NCI-H82 treated with DMSO at 0.1 percent for 48 hours (cell line): ENCODE data around the gene SMIM13.

Experiments used
- DNase-seq: peaks from one replicate; lab custom pipeline; 2025; ENCODE audit not compliant: unreplicated experiment; lab: John Stamatoyannopoulos, UW

Gene SMIM13

DNA sequence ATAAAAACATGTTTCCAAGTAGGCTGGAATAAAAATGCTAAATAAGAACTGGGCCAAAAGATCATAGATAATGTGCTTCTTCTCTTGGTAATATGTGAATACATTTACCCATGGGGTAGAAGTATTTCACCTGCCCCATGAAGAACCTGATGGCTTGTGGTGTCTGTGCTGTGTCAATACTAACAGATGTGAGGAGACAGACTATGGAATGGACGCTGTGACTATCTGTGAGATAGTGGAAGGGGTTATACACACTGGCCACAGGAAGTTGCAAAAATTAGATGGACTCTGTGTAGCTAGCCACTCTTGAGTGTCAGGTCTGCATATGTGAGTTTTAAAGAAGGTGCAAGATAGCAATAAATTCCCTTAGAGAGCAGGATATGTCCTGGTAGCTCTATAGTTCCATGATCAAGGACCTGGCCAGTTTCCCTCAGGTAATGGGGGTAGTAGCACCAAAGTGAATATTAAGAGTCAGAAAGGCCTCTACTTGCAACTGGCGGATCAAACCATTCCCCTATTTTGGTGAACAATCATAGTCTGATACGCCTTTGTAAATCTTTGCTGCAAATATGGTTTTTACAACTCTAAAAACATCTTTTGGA is 90.2 kb downstream of the SMIM13 start:
- no peak for DNase-seq

DNA sequence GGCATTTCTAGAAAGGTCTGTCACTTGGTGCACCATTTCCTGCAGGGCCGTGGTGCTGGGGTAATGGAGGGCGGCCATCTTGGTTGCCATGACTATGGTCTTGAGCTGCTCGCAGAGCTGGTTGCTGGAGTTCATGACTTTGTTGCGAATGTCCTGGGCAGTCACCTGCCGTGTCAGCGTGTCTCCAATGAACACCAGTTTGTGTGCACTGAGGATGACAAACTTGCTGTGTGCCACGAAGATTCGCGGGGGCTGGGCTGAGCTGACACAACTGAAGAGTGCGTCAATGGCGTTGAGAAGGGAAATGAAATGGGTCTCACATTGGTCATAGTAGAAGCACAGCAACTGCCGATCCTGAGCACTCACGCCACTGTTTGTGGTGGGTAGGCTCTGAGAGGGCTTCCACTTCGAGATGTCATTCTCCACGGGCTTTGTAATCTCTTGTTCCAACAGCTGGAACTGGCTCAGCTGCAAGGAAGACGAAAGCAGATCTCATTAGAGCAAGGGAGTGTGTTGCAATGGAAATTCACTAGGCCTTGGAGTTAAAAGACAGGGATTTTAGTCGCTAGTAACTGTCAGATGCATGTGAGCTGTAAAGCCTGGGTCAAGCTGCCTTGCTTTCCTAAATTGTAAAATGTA is 91.7 kb downstream of the SMIM13 start:
- DNase-seq: no peak

DNA sequence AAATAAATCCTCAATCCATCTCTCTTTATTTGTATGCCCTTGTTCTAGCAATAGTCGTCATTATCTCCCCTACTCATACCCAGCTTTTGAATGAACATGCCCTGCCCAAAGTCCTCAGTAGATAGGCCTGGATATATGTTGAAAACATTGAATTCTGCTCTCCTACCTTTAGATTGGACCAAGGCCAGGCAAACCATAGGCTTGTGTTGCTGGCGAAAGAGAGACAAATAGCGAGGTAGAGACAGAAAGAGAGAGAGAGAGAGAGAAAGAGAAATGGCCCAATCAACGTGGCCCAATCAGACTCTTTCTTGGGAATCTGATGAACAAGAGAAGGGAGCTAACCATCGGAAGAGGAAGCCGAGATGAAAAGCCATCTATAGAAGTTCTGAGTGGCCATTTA is 93.7 kb downstream of the SMIM13 start:
- no peak for DNase-seq
